ENCODE data around the gene NFRKB. TPM values are rescaled to one million over a fixed set of nuclear protein-coding genes. Genes with fewer than 3 reads are reported as not detected.

NFRKB gene
- 22.3 TPM for total RNA-seq
- long read RNA-seq, partial matches to known transcripts = 6 of 22 reads
- long read RNA-seq, other reads (novel, unspliced or antisense) = 16 of 22 reads

DNA sequence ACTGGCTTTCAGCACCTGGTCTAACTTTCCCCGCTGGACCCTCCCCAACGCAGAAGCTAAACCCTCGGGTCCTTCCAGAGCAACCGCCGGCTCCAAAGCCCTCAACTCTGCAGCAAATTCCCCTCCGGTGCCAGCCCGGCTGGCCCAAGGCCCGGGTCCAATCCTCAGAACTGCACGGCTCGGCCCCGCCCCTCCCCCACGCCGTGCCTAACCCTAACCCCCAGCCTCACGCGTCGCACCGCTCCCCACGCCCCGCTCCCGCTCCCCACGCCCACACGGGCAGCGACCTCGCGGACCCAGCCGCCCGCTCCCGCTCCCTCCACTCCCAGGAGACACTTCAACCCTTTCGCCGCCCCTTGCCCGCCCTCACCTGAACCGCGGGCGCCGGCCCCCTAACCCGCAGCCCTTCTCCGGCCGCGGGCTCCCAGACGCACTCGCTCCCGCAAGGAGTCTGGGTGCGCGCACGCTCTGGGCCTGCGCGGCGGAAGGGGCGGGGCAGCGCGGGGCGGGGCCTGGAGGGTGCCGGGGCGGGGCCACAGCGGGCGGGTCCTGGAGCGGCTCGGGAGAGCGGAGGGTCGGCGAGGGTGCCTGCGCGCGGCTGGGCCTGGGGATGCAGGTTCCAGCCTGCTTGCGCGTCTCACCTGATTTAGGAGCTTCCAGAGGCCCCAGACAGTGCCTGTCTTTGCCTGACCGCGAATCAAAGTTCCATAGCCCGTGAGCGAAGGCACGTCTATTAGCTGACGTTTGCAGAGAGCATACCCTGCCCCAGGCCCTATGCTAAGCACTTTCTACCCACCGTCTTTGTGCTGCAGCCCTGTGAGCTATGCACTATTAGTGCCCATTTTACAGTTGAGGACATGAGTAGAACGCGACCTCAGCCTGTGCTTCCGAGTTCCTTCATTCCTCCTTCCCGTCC lies at the start of gene NFRKB:
NFRKB (minus strand) TSS at position 453 of the 916 bp plus-strand sequence. CDS start 2,729 bp downstream, outside the sequence.
- H3K4me3 ChIP-seq = peak within 1 kb of the TSS; percentile 76
- TF ChIP-seq, protein P1, sequence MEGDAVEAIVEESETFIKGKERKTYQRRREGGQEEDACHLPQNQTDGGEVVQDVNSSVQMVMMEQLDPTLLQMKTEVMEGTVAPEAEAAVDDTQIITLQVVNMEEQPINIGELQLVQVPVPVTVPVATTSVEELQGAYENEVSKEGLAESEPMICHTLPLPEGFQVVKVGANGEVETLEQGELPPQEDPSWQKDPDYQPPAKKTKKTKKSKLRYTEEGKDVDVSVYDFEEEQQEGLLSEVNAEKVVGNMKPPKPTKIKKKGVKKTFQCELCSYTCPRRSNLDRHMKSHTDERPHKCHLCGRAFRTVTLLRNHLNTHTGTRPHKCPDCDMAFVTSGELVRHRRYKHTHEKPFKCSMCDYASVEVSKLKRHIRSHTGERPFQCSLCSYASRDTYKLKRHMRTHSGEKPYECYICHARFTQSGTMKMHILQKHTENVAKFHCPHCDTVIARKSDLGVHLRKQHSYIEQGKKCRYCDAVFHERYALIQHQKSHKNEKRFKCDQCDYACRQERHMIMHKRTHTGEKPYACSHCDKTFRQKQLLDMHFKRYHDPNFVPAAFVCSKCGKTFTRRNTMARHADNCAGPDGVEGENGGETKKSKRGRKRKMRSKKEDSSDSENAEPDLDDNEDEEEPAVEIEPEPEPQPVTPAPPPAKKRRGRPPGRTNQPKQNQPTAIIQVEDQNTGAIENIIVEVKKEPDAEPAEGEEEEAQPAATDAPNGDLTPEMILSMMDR (IDR thresholded peaks at IDR 0.05) = no peak
- H3K27me3 ChIP-seq = no peaks in the 10 kb centered on the region
- DNase-seq = peak; percentile 94
- peak within 1 kb of the TSS; percentile 84 for H3K27ac ChIP-seq
- intact Hi-C loops (cut with DNase I) = no loop called here
- H3K36me3 ChIP-seq = peaks cover 28% of the 10 kb centered on the region
- ATAC-seq = peak; percentile 100
- peaks cover 16% of the 10 kb centered on the region for H3K4me1 ChIP-seq
- no peaks in the 10 kb centered on the region for H3K9me3 ChIP-seq

DNA sequence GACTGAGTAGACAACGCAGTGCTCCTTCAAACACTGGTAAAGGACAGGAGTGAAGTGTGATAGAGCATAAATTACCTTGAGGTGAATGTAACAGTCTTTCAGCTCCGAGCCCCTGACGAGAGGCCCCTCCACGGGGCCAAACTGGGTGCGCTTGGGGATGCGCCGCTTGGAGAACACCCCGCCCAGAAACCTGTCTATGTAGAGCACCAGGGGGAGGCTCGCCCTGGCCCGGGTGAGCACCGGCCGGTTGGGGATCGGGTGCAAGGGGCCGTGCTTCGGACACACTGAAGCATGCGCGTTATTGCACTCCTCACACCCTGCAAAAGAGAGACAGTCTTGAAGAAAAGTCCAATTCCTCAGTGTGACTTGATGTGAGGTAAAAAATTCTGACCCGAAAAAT lies 49.3 kb upstream of the NFRKB start:
- H3K9me3 ChIP-seq = no peaks in the 10 kb centered on the region
- ATAC-seq (no peak), DNase-seq (no peak)
- TF ChIP-seq, protein P1 (IDR thresholded peaks at IDR 0.05) = no peak
- H3K4me1 ChIP-seq = no peaks in the 10 kb centered on the region
- H3K27ac ChIP-seq = no peak overlapping the region
- H3K36me3 ChIP-seq = peaks cover 15% of the 10 kb centered on the region
- H3K4me3 ChIP-seq = no peak overlapping the region
- no peaks in the 10 kb centered on the region for H3K27me3 ChIP-seq
- intact Hi-C loops (cut with DNase I) = no loop called here

DNA sequence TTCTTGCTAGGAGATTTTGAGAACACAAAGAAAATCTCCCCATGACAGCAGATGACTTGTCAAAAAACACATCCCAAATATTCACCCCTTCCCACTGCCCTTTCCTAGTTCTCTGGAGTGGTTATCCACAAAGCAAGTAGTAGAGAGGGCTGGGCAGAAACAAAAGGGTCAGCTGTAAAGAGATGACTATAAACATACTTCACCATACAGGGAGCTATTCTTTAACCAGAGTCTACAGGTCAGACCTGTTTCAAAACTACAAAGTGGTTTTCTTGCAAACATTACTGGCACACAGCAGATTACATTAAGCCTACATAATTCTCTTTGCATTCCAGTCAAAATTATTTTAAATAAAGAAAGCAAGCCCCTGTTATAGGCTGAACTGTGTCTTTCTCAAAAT lies 47.7 kb upstream of the NFRKB start:
- Histone ChIP-seq H3K27ac (no peak overlapping the region), H3K9me3 (no peaks in the 10 kb centered on the region), H3K27me3 (no peaks in the 10 kb centered on the region), H3K36me3 (peaks cover 15% of the 10 kb centered on the region), H3K4me1 (no peaks in the 10 kb centered on the region), H3K4me3 (no peak overlapping the region)
- TF ChIP-seq, protein P1 (IDR thresholded peaks at IDR 0.05) = no peak
- no peak for DNase-seq
- intact Hi-C loops (cut with DNase I) = no loop called here
- peak; percentile 24 for ATAC-seq

DNA sequence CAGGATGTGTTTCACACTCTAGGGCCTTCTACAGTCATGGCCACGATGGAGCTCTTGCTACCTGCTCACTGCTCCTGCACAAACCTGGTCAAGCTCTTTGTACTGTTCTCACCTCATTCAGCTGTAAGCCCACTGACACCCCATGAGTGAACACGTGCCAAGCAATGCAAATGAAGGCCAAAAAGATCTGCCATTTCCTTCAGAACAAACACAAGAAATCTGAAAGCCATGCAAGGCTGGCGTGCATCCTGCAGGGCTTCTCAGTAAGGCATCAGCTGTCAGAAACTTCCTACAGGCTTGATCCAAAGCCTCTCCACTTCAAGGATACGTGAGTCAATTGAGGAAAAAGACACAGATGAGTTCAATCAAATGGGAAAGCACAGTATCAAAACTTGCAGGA lies 44.1 kb upstream of the NFRKB start:
- Histone ChIP-seq H3K9me3 (no peaks in the 10 kb centered on the region), H3K27me3 (no peaks in the 10 kb centered on the region), H3K36me3 (peaks cover 4% of the 10 kb centered on the region), H3K4me1 (no peaks in the 10 kb centered on the region), H3K4me3 (no peak overlapping the region), H3K27ac (no peak overlapping the region)
- no peak for DNase-seq
- TF ChIP-seq, protein P1 (IDR thresholded peaks at IDR 0.05) = no peak
- intact Hi-C loops (cut with DNase I) = no loop called here
- no peak for ATAC-seq

DNA sequence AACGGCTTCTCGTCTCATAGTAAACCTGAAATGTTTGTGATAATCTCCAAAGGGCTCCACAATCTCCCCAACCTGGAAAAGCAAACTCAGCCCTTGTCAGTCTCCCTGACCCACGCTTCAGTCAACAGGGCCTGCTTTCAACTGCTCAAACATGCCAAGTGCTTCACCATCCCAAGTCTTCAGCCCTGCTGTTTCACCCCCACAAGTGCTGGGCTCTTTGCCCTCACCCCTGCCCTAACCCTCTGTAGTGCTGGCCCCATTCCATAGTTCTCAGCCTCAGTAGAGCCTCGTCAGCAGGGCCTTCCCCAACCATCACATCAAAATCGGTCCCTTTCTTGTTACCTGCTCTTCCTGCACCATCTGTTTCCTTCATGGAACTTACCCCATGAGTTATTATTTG lies 43.4 kb upstream of the NFRKB start:
- TF ChIP-seq, protein P1 (IDR thresholded peaks at IDR 0.05) = no peak
- peak; percentile 68 for ATAC-seq
- no peak overlapping the region for H3K27ac ChIP-seq
- intact Hi-C loops (cut with DNase I) = no loop called here
- peaks cover 10% of the 10 kb centered on the region for H3K36me3 ChIP-seq
- no peak overlapping the region for H3K4me3 ChIP-seq
- H3K27me3 ChIP-seq = no peaks in the 10 kb centered on the region
- no peaks in the 10 kb centered on the region for H3K9me3 ChIP-seq
- no peaks in the 10 kb centered on the region for H3K4me1 ChIP-seq
- DNase-seq = no peak

Data from upper lobe of right lung (tissue), 1 donor.